Stomach (tissue), 9 donors: ENCODE measurements around the gene DPP6. TPM values are rescaled to one million over a fixed set of nuclear protein-coding genes. Genes with fewer than 3 reads are reported as not detected.

Experiments used
- DNase-seq, 2 donors: peaks; one replicate each; pipeline versions ENCODE4 v3.0.0 to v3.0.0-alpha.2; 2013 to 2019
- H3K27ac ChIP-seq, 5 donors: fragments of 200-600 bp in 4 of 5; sonication (generic) in 4 of 5; one replicate each; pipeline ENCODE4 v1.5.1; 2013 to 2019; ENCODE audit warnings: mild to moderate bottlenecking in 1 of 5, moderate library complexity in 1 of 5
- H3K27me3 ChIP-seq, 3 donors: fragments of 200-600 bp; sonication (generic); one replicate each; pipeline ENCODE4 v1.5.1; 2017 to 2019; ENCODE audit warnings: mixed run types in 1 of 3
- H3K36me3 ChIP-seq, 4 donors: fragments of 200-600 bp; sonication (generic); 1 replicate in 3 of 4; 2 replicates in 1 of 4; pipeline ENCODE4 v1.5.1; 2016 to 2019
- H3K4me1 ChIP-seq, 4 donors: fragments of 200-600 bp; sonication (generic); one replicate each; pipeline ENCODE4 v1.5.1; 2016 to 2019
- H3K4me3 ChIP-seq, 4 donors: fragments of 200-600 bp; sonication (generic) in 3 of 4; one replicate each; pipeline ENCODE4 v1.5.1; 2016 to 2019; ENCODE audit warnings: mild to moderate bottlenecking in 1 of 4
- H3K9me3 ChIP-seq, 4 donors: fragments of 200-600 bp; sonication (generic); one replicate each; pipeline ENCODE4 v1.5.1; 2016 to 2019
- CTCF ChIP-seq, 7 experiments: fragments of 450-650 bp in 4 of 7; fragments of 200-600 bp in 3 of 7; sonication (generic) in 3 of 7; IDR thresholded peaks; one replicate each; pipeline ENCODE4 v1.5.1; 2016 to 2019; ENCODE audit warnings: antibody characterized with exemption in 7 of 7, control low read depth in 2 of 7, mild to moderate bottlenecking in 1 of 7
- EP300 ChIP-seq: sonication (generic); formaldehyde crosslinking; IDR thresholded peaks from one replicate; pipeline ENCODE4 v1.6.1; 2017; ENCODE audit warnings: antibody characterized with exemption
- POLR2A ChIP-seq, 4 donors: fragments of 450-650 bp; IDR thresholded peaks; one replicate each; pipeline ENCODE4 v1.6.1; 2016; ENCODE audit warnings: antibody characterized with exemption in 4 of 4, control low read depth in 2 of 4, mild to moderate bottlenecking in 1 of 4, moderate library complexity in 1 of 4
- POLR2AphosphoS5 ChIP-seq, 3 donors: sonication (generic); formaldehyde crosslinking; IDR thresholded peaks; one replicate each; pipeline ENCODE4 v1.6.1; 2016; ENCODE audit warnings: antibody characterized with exemption in 3 of 3
- WGBS, 5 donors: extraction: QIAGEN DNeasy Blood & Tissue Kit in 3 of 5; methylation state at CpG; one replicate each; pipeline versions ENCODE4 v1.1.5 to v1.1.7; 2013 to 2018; 5-methylcytosine and 5-hydroxymethylcytosine counted together
- intact Hi-C: fragments of 100-400 bp; cut with DNase I; formaldehyde crosslinking; loops from one replicate; pipeline ENCODE4 v1.15.1; 2023; ENCODE audit warnings: low total_unique reads
- polyA plus RNA-seq, 3 donors: library from polyadenylated mRNA; stranded (reverse); fragments of 200-250 nt; gene quantifications; one replicate each; pipeline ENCODE4 v1.2.3, GENCODE V29; 2013
- total RNA-seq, 5 donors: library from RNA; depleted of rRNA; stranded (reverse); fragments of >200 nt; gene quantifications; one replicate each; pipeline versions ENCODE4 v1.1.0 to v1.2.3, GENCODE V29; 2014 to 2016
- donor health status: healthy with polysubstance abuse.
- donor health status: Bipolar disorder and iron deficiency.
- donor health status: healthy.

DPP6 gene
- total and polyA plus RNA-seq, 8 donors: 0.15 to 29.8 (median 4.9) TPM

- no peak overlapping the region for H3K4me3 ChIP-seq
- no peak overlapping the region for H3K27ac ChIP-seq
- H3K9me3 ChIP-seq: no peaks in the 10 kb centered on the region
- no peak for DNase-seq
- no peaks in the 10 kb centered on the region for H3K36me3 ChIP-seq
- no peaks in the 10 kb centered on the region for H3K27me3 ChIP-seq
- no peak for TF ChIP-seq POLR2AphosphoS5 (IDR thresholded peaks at IDR 0.05)
- TF ChIP-seq POLR2A (IDR thresholded peaks at IDR 0.05): no peak
- TF ChIP-seq CTCF (IDR thresholded peaks at IDR 0.05): no peak
- no peak for TF ChIP-seq EP300
- H3K4me1 ChIP-seq: no peaks in the 10 kb centered on the region
- intact Hi-C loops: no loop called here
- WGBS, 5 donors: 83 to 90% (median 87%) methylated on average over 9 of the region's 9 CpGs
Measured at GRCh38 chr7:154431045-154431444, 378.8 kb downstream of the DPP6 start.

- H3K9me3 ChIP-seq: no peaks in the 10 kb centered on the region
- 53 to 66% (median 57%) methylated on average over 11 of the region's 11 CpGs for WGBS, 5 donors
- H3K27me3 ChIP-seq: no peaks in the 10 kb centered on the region
- no peak for DNase-seq
- TF ChIP-seq EP300 (no peak), POLR2AphosphoS5 (IDR thresholded peaks at IDR 0.05) (no peak), CTCF (IDR thresholded peaks at IDR 0.05) (no peak), POLR2A (IDR thresholded peaks at IDR 0.05) (no peak)
- no peak overlapping the region for H3K4me3 ChIP-seq
- H3K27ac ChIP-seq: no peak overlapping the region
- H3K4me1 ChIP-seq: no peaks in the 10 kb centered on the region
- intact Hi-C loops: no loop called here
- no peaks in the 10 kb centered on the region for H3K36me3 ChIP-seq
Measured at GRCh38 chr7:154433632-154434598, 381.7 kb downstream of the DPP6 start.

- no peaks in the 10 kb centered on the region for H3K27me3 ChIP-seq
- intact Hi-C loops: no loop called here
Measured at GRCh38 chr7:154436560-154436959, 384.4 kb downstream of the DPP6 start.

GRCh38 chr7:154437234-154437633 is 385.0 kb downstream of the DPP6 start:
- no peak overlapping the region for H3K4me3 ChIP-seq
- no peaks in the 10 kb centered on the region for H3K36me3 ChIP-seq
- H3K4me1 ChIP-seq: no peaks in the 10 kb centered on the region
- WGBS, 5 donors: 83 to 93% (median 89%) methylated on average over 2 of the region's 2 CpGs
- intact Hi-C loops: no loop called here
- H3K27me3 ChIP-seq: no peaks in the 10 kb centered on the region
- DNase-seq: no peak
- no peak for TF ChIP-seq CTCF (IDR thresholded peaks at IDR 0.05)
- H3K9me3 ChIP-seq: no peaks in the 10 kb centered on the region
- H3K27ac ChIP-seq: no peak overlapping the region

More at GRCh38 chr7:154436560-154436959, 384.4 kb downstream of the DPP6 start:
- TF ChIP-seq CTCF (IDR thresholded peaks at IDR 0.05): no peak
- TF ChIP-seq EP300: no peak
- TF ChIP-seq POLR2A (IDR thresholded peaks at IDR 0.05): no peak
- no peaks in the 10 kb centered on the region for H3K4me1 ChIP-seq
- no peaks in the 10 kb centered on the region for H3K36me3 ChIP-seq
- DNase-seq: no peak
- H3K9me3 ChIP-seq: no peaks in the 10 kb centered on the region
- H3K27ac ChIP-seq: no peak overlapping the region
- 70 to 85% (median 81%) methylated on average over 4 of the region's 4 CpGs for WGBS, 5 donors
- no peak overlapping the region for H3K4me3 ChIP-seq
